ENCODE data around the gene NEK3.

DNA sequence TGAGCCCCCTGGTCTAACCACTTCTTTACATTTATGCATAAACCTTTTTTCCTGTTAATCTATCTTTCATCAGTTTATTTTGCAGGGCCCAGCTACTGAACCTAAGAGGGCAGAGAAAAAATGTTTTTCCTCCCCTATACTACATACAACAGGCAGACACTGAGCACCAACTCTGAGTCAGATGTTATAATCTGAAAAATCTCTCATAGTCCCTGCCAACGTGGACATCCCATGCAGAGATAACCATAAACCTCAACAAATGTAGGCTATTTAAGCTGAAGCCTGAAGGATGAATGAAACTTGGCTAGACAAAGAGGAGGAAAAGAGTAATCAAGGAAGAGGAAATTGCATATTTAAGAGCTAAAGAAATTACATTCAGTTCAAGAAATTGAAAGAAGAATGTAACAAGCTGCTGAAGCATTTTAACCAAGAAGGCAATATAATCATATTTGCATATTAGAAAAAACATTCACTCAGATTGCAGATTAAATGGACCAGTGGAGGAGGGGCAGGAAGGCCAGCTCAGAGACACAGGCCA is 2.6 kb downstream of the NEK3 start:
- TF ChIP-seq EZH2 (IDR thresholded peaks at IDR 0.05; ENCODE audit: insufficient read depth, poor library complexity, severe bottlenecking) (no peak), EZH2phosphoT487 (IDR thresholded peaks at IDR 0.05; ENCODE audit: insufficient read depth, low read depth) (no peak)
